Measurements from ENCODE around the gene TTYH3. TPM values are rescaled to one million over a fixed set of nuclear protein-coding genes. Genes with fewer than 3 reads are reported as not detected.

TTYH3 gene
- total RNA-seq, 4 donors from 2014 or later: 14.0 to 26.3 (median 19.5) TPM

- peak overlapping the region; percentile 38 for H3K27ac ChIP-seq
- no peak overlapping the region for H3K4me3 ChIP-seq
- no peaks in the 10 kb centered on the region for H3K27me3 ChIP-seq
- DNase-seq (ENCODE audit: low spot score in 2 of 2): peak in 1 of 2 donors; percentile 74
- H3K4me1 ChIP-seq: peaks cover 48% of the 10 kb centered on the region
- 70% methylated on average over 4 of the region's 21 CpGs for WGBS
- no peaks in the 10 kb centered on the region for H3K9me3 ChIP-seq
- no peaks in the 10 kb centered on the region for H3K36me3 ChIP-seq
- no peak for TF ChIP-seq CTCF (IDR thresholded peaks at IDR 0.05)
- no peak for TF ChIP-seq POLR2A (IDR thresholded peaks at IDR 0.05)
- TF ChIP-seq POLR2AphosphoS5 (IDR thresholded peaks at IDR 0.05): no peak
- no peak for TF ChIP-seq EP300 (IDR thresholded peaks at IDR 0.05)
These were observed 1.8 kb upstream of the TTYH3 start for GRCh38 chr7:2629746-2630681.

- peak overlapping the region; percentile 93 for H3K4me3 ChIP-seq
- peak overlapping the region; percentile 76 for H3K27ac ChIP-seq
- no peaks in the 10 kb centered on the region for H3K9me3 ChIP-seq
- DNase-seq (ENCODE audit: low spot score in 2 of 2): peak in 1 of 2 donors; percentile 83
- TF ChIP-seq POLR2AphosphoS5 (IDR thresholded peaks at IDR 0.05) (no peak), CTCF (IDR thresholded peaks at IDR 0.05) (no peak), EP300 (IDR thresholded peaks at IDR 0.05) (no peak), POLR2A (IDR thresholded peaks at IDR 0.05) (no peak)
- H3K4me1 ChIP-seq: peaks cover 74% of the 10 kb centered on the region
- no peaks in the 10 kb centered on the region for H3K27me3 ChIP-seq
- no peaks in the 10 kb centered on the region for H3K36me3 ChIP-seq
- WGBS: 0% methylated on average over 2 of the region's 35 CpGs
These were observed 1.1 kb downstream of the TTYH3 start for GRCh38 chr7:2632733-2633537.

- Histone ChIP-seq H3K27ac (peak overlapping the region; percentile 76), H3K27me3 (no peaks in the 10 kb centered on the region), H3K4me1 (peaks cover 82% of the 10 kb centered on the region), H3K4me3 (peak overlapping the region; percentile 93), H3K9me3 (no peaks in the 10 kb centered on the region), H3K36me3 (no peaks in the 10 kb centered on the region)
- peak in 1 of 2 donors; percentile 15 for TF ChIP-seq POLR2A (IDR thresholded peaks at IDR 0.05)
- no peak for TF ChIP-seq CTCF (IDR thresholded peaks at IDR 0.05)
- TF ChIP-seq EP300 (IDR thresholded peaks at IDR 0.05): no peak
- DNase-seq (ENCODE audit: low spot score in 2 of 2): peak in 1 of 2 donors; percentile 83
- WGBS: 0% methylated on average over 4 of the region's 22 CpGs
These were observed 1.9 kb downstream of the TTYH3 start for GRCh38 chr7:2633538-2634266.

- peak in 1 of 2 donors; percentile 62 for DNase-seq (ENCODE audit: low spot score in 2 of 2)
- Histone ChIP-seq H3K4me3 (peak overlapping the region; percentile 93), H3K36me3 (no peaks in the 10 kb centered on the region), H3K27ac (peak overlapping the region; percentile 76), H3K4me1 (peaks cover 89% of the 10 kb centered on the region), H3K9me3 (no peaks in the 10 kb centered on the region), H3K27me3 (no peaks in the 10 kb centered on the region)
- no peak for TF ChIP-seq EP300 (IDR thresholded peaks at IDR 0.05)
- no peak for TF ChIP-seq POLR2AphosphoS5 (IDR thresholded peaks at IDR 0.05)
- TF ChIP-seq CTCF (IDR thresholded peaks at IDR 0.05): no peak
- TF ChIP-seq POLR2A (IDR thresholded peaks at IDR 0.05): no peak
- 75% methylated on average over 5 of the region's 22 CpGs for WGBS
These were observed 2.7 kb downstream of the TTYH3 start for GRCh38 chr7:2634267-2635145.

Data from suprapubic skin (tissue), 4 donors.